ENCODE measurements around the gene LFNG. TPM values are rescaled to one million over a fixed set of nuclear protein-coding genes. Genes with fewer than 3 reads are reported as not detected.

The LFNG gene
- total and polyA plus RNA-seq, 3 experiments from 2014 or later: 2.0 to 30.8 (median 28.0) TPM

DNA sequence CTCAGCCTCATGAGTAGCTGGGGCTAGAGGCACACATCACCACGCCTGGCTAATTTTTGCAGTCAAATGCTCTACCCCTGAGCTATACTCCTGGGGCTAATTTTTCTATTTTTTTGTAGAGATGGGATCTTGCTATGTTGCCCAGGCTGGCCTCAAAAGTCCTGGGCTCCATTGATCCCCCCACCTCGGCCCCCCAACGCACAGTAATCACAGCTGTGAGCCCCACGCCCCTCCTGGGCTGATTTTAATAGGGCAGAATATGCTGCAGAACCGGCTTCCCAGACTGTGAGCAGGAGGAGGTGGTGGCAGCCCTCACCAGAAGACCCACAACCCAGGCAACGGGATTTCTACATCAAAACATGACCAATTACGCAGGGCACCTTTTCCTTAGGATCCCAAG is 20.6 kb downstream of the LFNG start:
- Mint-ChIP-seq H3K9me3 (no peaks in the 10 kb centered on the region), H3K27me3 (no peaks in the 10 kb centered on the region), H3K36me3 (peaks cover 0 to 49% (median 0%) of the 10 kb centered on the region in 3 donors), H3K27ac (peak overlapping the region in 2 of 8 donors; percentile 60 to 71), H3K4me1 (no peaks in the 10 kb centered on the region), H3K4me3 (no peak overlapping the region)
- Histone ChIP-seq H3K36me3 (ENCODE audit: insufficient read depth, low read length) (peaks cover 3% of the 10 kb centered on the region), H3K27me3 (ENCODE audit: insufficient read depth, low read length, poor library complexity, severe bottlenecking) (no peaks in the 10 kb centered on the region), H3K4me1 (ENCODE audit: insufficient read depth, low read length) (no peaks in the 10 kb centered on the region), H3K27ac (ENCODE audit: low read depth, low read length) (no peak overlapping the region), H3K9me3 (ENCODE audit: low read length) (no peaks in the 10 kb centered on the region), H3K4me3 (ENCODE audit: low read length) (no peak overlapping the region)
- ChIA-PET POLR2A (interaction anchor here (1.1 kb wide), 1 partner anchor 9 kb away, joined by 4 read pairs; no protein-coding TSS in a partner anchor), CTCF (interaction anchor here (1.2 to 1.3 kb wide), 2 partner anchors 10 to 71 kb away, joined by 3 to 4 read pairs; no protein-coding TSS in a partner anchor)
- no peak for DNase-seq

- no peaks in the 10 kb centered on the region for H3K27me3 Mint-ChIP-seq
- H3K27ac Mint-ChIP-seq: peak overlapping the region in 2 of 8 donors; percentile 60 to 71
- no peak overlapping the region for H3K4me3 ChIP-seq (ENCODE audit: low read length)
- no peaks in the 10 kb centered on the region for H3K9me3 Mint-ChIP-seq
- no peaks in the 10 kb centered on the region for H3K9me3 ChIP-seq (ENCODE audit: low read length)
- no peak overlapping the region for H3K4me3 Mint-ChIP-seq
- H3K36me3 Mint-ChIP-seq: peaks cover 0 to 51% (median 0%) of the 10 kb centered on the region in 3 donors
- DNase-seq: peak in 1 of 5 donors; percentile 51
- peaks cover 3% of the 10 kb centered on the region for H3K36me3 ChIP-seq (ENCODE audit: insufficient read depth, low read length)
- POLR2A ChIA-PET: no interaction called here
- no peaks in the 10 kb centered on the region for H3K4me1 ChIP-seq (ENCODE audit: insufficient read depth, low read length)
- CTCF ChIA-PET: no interaction called here
- H3K27ac ChIP-seq (ENCODE audit: low read depth, low read length): no peak overlapping the region
- no peaks in the 10 kb centered on the region for H3K27me3 ChIP-seq (ENCODE audit: insufficient read depth, low read length, poor library complexity, severe bottlenecking)
- no peaks in the 10 kb centered on the region for H3K4me1 Mint-ChIP-seq
Measured at GRCh38 chr7:2540641-2541051, 21.1 kb downstream of the LFNG start.

GRCh38 chr7:2541291-2542010 is 21.9 kb downstream of the LFNG start:
- Histone ChIP-seq H3K4me1 (ENCODE audit: insufficient read depth, low read length) (no peaks in the 10 kb centered on the region), H3K27me3 (ENCODE audit: insufficient read depth, low read length, poor library complexity, severe bottlenecking) (no peaks in the 10 kb centered on the region), H3K4me3 (ENCODE audit: low read length) (no peak overlapping the region), H3K36me3 (ENCODE audit: insufficient read depth, low read length) (peaks cover 3% of the 10 kb centered on the region), H3K9me3 (ENCODE audit: low read length) (no peaks in the 10 kb centered on the region), H3K27ac (ENCODE audit: low read depth, low read length) (no peak overlapping the region)
- DNase-seq: peak in 1 of 5 donors; percentile 44
- ChIA-PET POLR2A (interaction anchor here (0.6 kb wide), 1 partner anchor 172 kb away, joined by 8 read pairs; no protein-coding TSS in a partner anchor), CTCF (no interaction called here)
- Mint-ChIP-seq H3K36me3 (peaks cover 0 to 59% (median 0%) of the 10 kb centered on the region in 3 donors), H3K4me1 (no peaks in the 10 kb centered on the region), H3K9me3 (no peaks in the 10 kb centered on the region), H3K27me3 (no peaks in the 10 kb centered on the region), H3K27ac (no peak overlapping the region), H3K4me3 (no peak overlapping the region)

GRCh38 chr7:2542011-2542915 is 22.7 kb downstream of the LFNG start:
- no peak overlapping the region for H3K27ac Mint-ChIP-seq
- H3K4me1 Mint-ChIP-seq: no peaks in the 10 kb centered on the region
- H3K36me3 Mint-ChIP-seq: peaks cover 0 to 66% (median 0%) of the 10 kb centered on the region in 3 donors
- H3K27ac ChIP-seq (ENCODE audit: low read depth, low read length): no peak overlapping the region
- ChIA-PET POLR2A (no interaction called here), CTCF (interaction anchor here (1.3 to 1.5 kb wide), 2 partner anchors 12 to 73 kb away, joined by 3 to 5 read pairs; no protein-coding TSS in a partner anchor)
- H3K27me3 Mint-ChIP-seq: no peaks in the 10 kb centered on the region
- no peaks in the 10 kb centered on the region for H3K9me3 Mint-ChIP-seq
- H3K27me3 ChIP-seq (ENCODE audit: insufficient read depth, low read length, poor library complexity, severe bottlenecking): no peaks in the 10 kb centered on the region
- H3K4me3 ChIP-seq (ENCODE audit: low read length): no peak overlapping the region
- peaks cover 10% of the 10 kb centered on the region for H3K36me3 ChIP-seq (ENCODE audit: insufficient read depth, low read length)
- no peak for DNase-seq
- no peaks in the 10 kb centered on the region for H3K4me1 ChIP-seq (ENCODE audit: insufficient read depth, low read length)
- H3K9me3 ChIP-seq (ENCODE audit: low read length): no peaks in the 10 kb centered on the region
- H3K4me3 Mint-ChIP-seq: no peak overlapping the region

DNA sequence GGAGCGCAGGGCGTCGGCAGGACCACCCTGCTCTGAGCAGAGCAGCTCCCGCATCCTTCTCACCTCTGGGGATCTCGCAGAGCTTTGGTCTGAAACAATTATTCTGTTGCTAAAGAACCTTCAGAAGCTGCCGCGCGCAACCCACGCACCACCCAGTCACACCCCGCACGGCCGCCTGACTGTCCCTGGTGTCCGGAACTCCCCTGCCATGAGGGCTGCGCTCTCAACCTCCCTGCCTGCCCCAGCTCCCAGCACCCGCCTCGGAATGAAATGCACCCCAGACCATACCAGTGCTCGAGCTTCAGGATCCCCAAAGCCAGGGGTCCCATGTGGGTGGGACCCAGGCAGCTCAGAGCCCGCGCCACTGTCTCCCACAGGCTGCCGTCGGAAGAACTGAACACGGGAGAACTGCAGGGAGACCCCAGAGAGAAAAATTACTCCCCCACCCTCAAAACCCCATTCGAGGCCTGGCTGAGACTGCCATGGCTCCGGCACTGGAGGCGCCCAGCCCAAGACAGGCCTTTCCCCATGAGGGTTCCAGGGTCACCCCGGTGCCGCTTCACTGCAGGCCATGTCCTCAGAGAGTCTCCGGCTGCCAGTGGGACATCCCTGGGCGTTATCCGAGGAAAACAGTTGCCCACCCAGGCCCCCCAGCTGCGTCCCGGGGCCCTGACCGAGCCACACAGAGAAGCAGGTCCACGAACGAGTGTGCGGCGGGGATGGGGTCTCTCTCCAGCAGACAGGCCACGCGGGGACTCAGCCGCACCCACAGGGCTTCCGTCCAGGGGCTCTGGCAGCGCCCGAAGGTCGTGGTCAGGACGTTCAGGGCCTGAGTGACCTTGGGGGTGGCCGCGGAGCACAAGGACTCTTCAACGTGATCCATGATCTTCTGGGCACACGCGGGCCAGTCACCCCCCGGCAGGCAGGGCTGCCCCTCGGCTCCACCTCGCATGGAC is 23.6 kb downstream of the LFNG start:
- Mint-ChIP-seq H3K27me3 (no peaks in the 10 kb centered on the region), H3K9me3 (no peaks in the 10 kb centered on the region), H3K36me3 (peaks cover 0 to 74% (median 0%) of the 10 kb centered on the region in 3 donors), H3K27ac (no peak overlapping the region), H3K4me1 (peaks cover 0 to 3% (median 2%) of the 10 kb centered on the region in 3 donors), H3K4me3 (no peak overlapping the region)
- Histone ChIP-seq H3K36me3 (ENCODE audit: insufficient read depth, low read length) (peaks cover 19% of the 10 kb centered on the region), H3K27me3 (ENCODE audit: insufficient read depth, low read length, poor library complexity, severe bottlenecking) (no peaks in the 10 kb centered on the region), H3K4me3 (ENCODE audit: low read length) (no peak overlapping the region), H3K4me1 (ENCODE audit: insufficient read depth, low read length) (no peaks in the 10 kb centered on the region), H3K27ac (ENCODE audit: low read depth, low read length) (no peak overlapping the region), H3K9me3 (ENCODE audit: low read length) (no peaks in the 10 kb centered on the region)
- ChIA-PET CTCF (interaction anchor here (1.3 to 1.5 kb wide), 2 partner anchors 13 to 74 kb away, joined by 3 to 5 read pairs; no protein-coding TSS in a partner anchor), POLR2A (no interaction called here)
- no peak for DNase-seq

GRCh38 chr7:2544541-2545188 is 25.1 kb downstream of the LFNG start:
- Histone ChIP-seq H3K27ac (ENCODE audit: low read depth, low read length) (no peak overlapping the region), H3K27me3 (ENCODE audit: insufficient read depth, low read length, poor library complexity, severe bottlenecking) (no peaks in the 10 kb centered on the region), H3K4me1 (ENCODE audit: insufficient read depth, low read length) (peaks cover 3% of the 10 kb centered on the region), H3K9me3 (ENCODE audit: low read length) (no peaks in the 10 kb centered on the region), H3K4me3 (ENCODE audit: low read length) (no peak overlapping the region), H3K36me3 (ENCODE audit: insufficient read depth, low read length) (peaks cover 16% of the 10 kb centered on the region)
- Mint-ChIP-seq H3K36me3 (peaks cover 0 to 73% (median 4%) of the 10 kb centered on the region in 3 donors), H3K4me1 (peaks cover 6 to 9% (median 7%) of the 10 kb centered on the region in 3 donors), H3K4me3 (peak overlapping the region in 1 of 7 donors; percentile 51), H3K9me3 (no peaks in the 10 kb centered on the region), H3K27me3 (peaks cover 0 to 2% of the 10 kb centered on the region in 2 donors), H3K27ac (peak overlapping the region in 3 of 8 donors; percentile 30 to 65 (median 64))
- no peak for DNase-seq
- CTCF ChIA-PET: no interaction called here
- POLR2A ChIA-PET: no interaction called here

Measured in CD8-positive, alpha-beta memory T cell (primary cell).